GM12892 (cell line): ENCODE results near the gene KIR3DL2.

Experiments
- POLR2AphosphoS5 ChIP-seq: IDR thresholded peaks from 2 replicates; pipeline ENCODE4 v1.6.1; 2011; ENCODE audit warnings: low read depth, low read length, control low read depth
- TAF1 ChIP-seq: IDR thresholded peaks from 2 replicates; pipeline ENCODE4 v1.6.1; 2011; ENCODE audit warnings: low read depth, mild to moderate bottlenecking, control low read depth, low read length, borderline replicate concordance

- TF ChIP-seq TAF1 (no peak), POLR2AphosphoS5 (no peak)
Observed at GRCh38 chr19:54851353-54851752, 1.1 kb downstream of the KIR3DL2 start.
